Effector memory CD4-positive, alpha-beta T cell (primary cell): ENCODE results near the gene CCDC185.
A peak's percentile ranks its signal among the peaks of the same experiment; 100 is the strongest.

Experiments used
- DNase-seq, 3 donors: peaks; one replicate each; pipeline ENCODE4 v3.0.0-alpha.2; 2020
- H3K27ac ChIP-seq: 2 replicates; pipeline ENCODE4 v1.7.0; 2013; ENCODE audit warnings: mild to moderate bottlenecking, low read length, moderate library complexity; ENCODE audit not compliant: insufficient read depth, poor library complexity, severe bottlenecking
- H3K27me3 ChIP-seq: replicated peaks from 2 replicates; pipeline ENCODE4 v1.7.0; 2013; ENCODE audit warnings: mild to moderate bottlenecking, low read length; ENCODE audit not compliant: insufficient read depth, control insufficient read depth, poor library complexity, severe bottlenecking
- H3K36me3 ChIP-seq: 2 replicates; pipeline ENCODE4 v1.7.0; 2013; ENCODE audit warnings: mild to moderate bottlenecking, low read length, moderate library complexity; ENCODE audit not compliant: control insufficient read depth, insufficient read depth
- H3K4me1 ChIP-seq: 2 replicates; pipeline ENCODE4 v1.7.0; 2013; ENCODE audit warnings: low read length, mild to moderate bottlenecking; ENCODE audit not compliant: control insufficient read depth, insufficient read depth, poor library complexity, severe bottlenecking
- H3K4me3 ChIP-seq: 2 replicates; pipeline ENCODE4 v1.7.0; 2013; ENCODE audit warnings: low read length, low read depth, mild to moderate bottlenecking; ENCODE audit not compliant: insufficient read depth, poor library complexity, severe bottlenecking
- H3K9me3 ChIP-seq: 2 replicates; pipeline ENCODE4 v1.7.0; 2013; ENCODE audit warnings: mild to moderate bottlenecking, low read length, moderate library complexity; ENCODE audit not compliant: control insufficient read depth
- total RNA-seq, 3 donors: gene quantifications; one replicate each; lab custom pipeline; 2026; lab: John Stamatoyannopoulos, UW

Gene CCDC185
- 0 reads per million in 3 donors for total RNA-seq

- H3K36me3 ChIP-seq, result no peaks in the 10 kb centered on the region
- no peak for DNase-seq
- H3K27me3 ChIP-seq, result no peaks in the 10 kb centered on the region
- H3K4me3 ChIP-seq, result peak within 1 kb of the TSS; percentile 50
- peaks cover 8% of the 10 kb centered on the region for H3K4me1 ChIP-seq
- no peak within 1 kb of the TSS for H3K27ac ChIP-seq
- no peaks in the 10 kb centered on the region for H3K9me3 ChIP-seq
These were observed at the start of gene CCDC185 for GRCh38 chr1:223393275-223394214. Gene CCDC185 (plus strand): TSS chr1:223393415. CDS start chr1:223393476, 61 bp downstream.

GRCh38 chr1:223343692-223344091, 49.5 kb upstream of the CCDC185 start:
- no peaks in the 10 kb centered on the region for H3K36me3 ChIP-seq
- no peaks in the 10 kb centered on the region for H3K9me3 ChIP-seq
- DNase-seq, result no peak
- H3K27me3 ChIP-seq, result no peaks in the 10 kb centered on the region
- no peak overlapping the region for H3K27ac ChIP-seq
- H3K4me3 ChIP-seq, result no peak overlapping the region
- no peaks in the 10 kb centered on the region for H3K4me1 ChIP-seq

- no peaks in the 10 kb centered on the region for H3K36me3 ChIP-seq
- DNase-seq, result no peak
- H3K27me3 ChIP-seq, result no peaks in the 10 kb centered on the region
- H3K9me3 ChIP-seq, result no peaks in the 10 kb centered on the region
- H3K4me1 ChIP-seq, result no peaks in the 10 kb centered on the region
- H3K27ac ChIP-seq, result no peak overlapping the region
- H3K4me3 ChIP-seq, result no peak overlapping the region
These were observed 48.7 kb upstream of the CCDC185 start for GRCh38 chr1:223344491-223344890.

GRCh38 chr1:223345720-223346119, 47.5 kb upstream of the CCDC185 start:
- Histone ChIP-seq H3K4me1 (no peaks in the 10 kb centered on the region), H3K27ac (no peak overlapping the region), H3K27me3 (no peaks in the 10 kb centered on the region), H3K36me3 (no peaks in the 10 kb centered on the region), H3K4me3 (no peak overlapping the region), H3K9me3 (no peaks in the 10 kb centered on the region)
- DNase-seq, result no peak

GRCh38 chr1:223346311-223346710, 46.9 kb upstream of the CCDC185 start:
- H3K27me3 ChIP-seq, result no peaks in the 10 kb centered on the region
- DNase-seq, result no peak
- no peaks in the 10 kb centered on the region for H3K36me3 ChIP-seq
- H3K4me3 ChIP-seq, result no peak overlapping the region
- no peak overlapping the region for H3K27ac ChIP-seq
- no peaks in the 10 kb centered on the region for H3K9me3 ChIP-seq
- no peaks in the 10 kb centered on the region for H3K4me1 ChIP-seq

GRCh38 chr1:223347583-223347982, 45.6 kb upstream of the CCDC185 start:
- Histone ChIP-seq H3K4me1 (no peaks in the 10 kb centered on the region), H3K27ac (no peak overlapping the region), H3K4me3 (no peak overlapping the region), H3K27me3 (no peaks in the 10 kb centered on the region), H3K36me3 (no peaks in the 10 kb centered on the region), H3K9me3 (no peaks in the 10 kb centered on the region)
- no peak for DNase-seq

GRCh38 chr1:223348439-223348838, 44.8 kb upstream of the CCDC185 start:
- H3K4me3 ChIP-seq, result no peak overlapping the region
- no peak for DNase-seq
- no peaks in the 10 kb centered on the region for H3K4me1 ChIP-seq
- no peak overlapping the region for H3K27ac ChIP-seq
- no peaks in the 10 kb centered on the region for H3K27me3 ChIP-seq
- H3K36me3 ChIP-seq, result no peaks in the 10 kb centered on the region
- H3K9me3 ChIP-seq, result no peaks in the 10 kb centered on the region

- no peak for DNase-seq
- Histone ChIP-seq H3K4me3 (no peak overlapping the region), H3K4me1 (no peaks in the 10 kb centered on the region), H3K27me3 (no peaks in the 10 kb centered on the region), H3K36me3 (no peaks in the 10 kb centered on the region), H3K27ac (no peak overlapping the region), H3K9me3 (no peaks in the 10 kb centered on the region)
These were observed 44.0 kb upstream of the CCDC185 start for GRCh38 chr1:223349241-223349640.

- no peaks in the 10 kb centered on the region for H3K36me3 ChIP-seq
- H3K9me3 ChIP-seq, result no peaks in the 10 kb centered on the region
- no peak overlapping the region for H3K4me3 ChIP-seq
- no peak for DNase-seq
- no peaks in the 10 kb centered on the region for H3K27me3 ChIP-seq
- H3K4me1 ChIP-seq, result no peaks in the 10 kb centered on the region
- H3K27ac ChIP-seq, result no peak overlapping the region
These were observed 42.8 kb upstream of the CCDC185 start for GRCh38 chr1:223350361-223350908.

GRCh38 chr1:223352944-223353343, 40.3 kb upstream of the CCDC185 start:
- Histone ChIP-seq H3K27ac (no peak overlapping the region), H3K4me1 (no peaks in the 10 kb centered on the region), H3K4me3 (no peak overlapping the region), H3K9me3 (no peaks in the 10 kb centered on the region), H3K27me3 (no peaks in the 10 kb centered on the region), H3K36me3 (no peaks in the 10 kb centered on the region)
- no peak for DNase-seq
